T47D (cell line): Measurements from ENCODE around the gene CCDC28B.
A peak's percentile ranks its signal among the peaks of the same experiment; 100 is the strongest.

ENCODE experiments used
- DNase-seq, 2 experiments: peaks; one replicate each; pipeline versions ENCODE4 v3.0.0 to v3.0.0-alpha.2; 2011 to 2012; ENCODE audit warnings: low read depth in 1 of 2, low spot score in 1 of 2
- JUND ChIP-seq: IDR thresholded peaks from 2 replicates; pipeline ENCODE4 v1.6.1; 2012; ENCODE audit warnings: low read depth
- in situ Hi-C: cut with HindIII; loops from 2 replicates; pipeline ENCODE4 v1.10.0; 2016; ENCODE audit warnings: low sequenced_read_pairs, low pct_unique_long_range_greater_than_20kb

Gene CCDC28B

DNA sequence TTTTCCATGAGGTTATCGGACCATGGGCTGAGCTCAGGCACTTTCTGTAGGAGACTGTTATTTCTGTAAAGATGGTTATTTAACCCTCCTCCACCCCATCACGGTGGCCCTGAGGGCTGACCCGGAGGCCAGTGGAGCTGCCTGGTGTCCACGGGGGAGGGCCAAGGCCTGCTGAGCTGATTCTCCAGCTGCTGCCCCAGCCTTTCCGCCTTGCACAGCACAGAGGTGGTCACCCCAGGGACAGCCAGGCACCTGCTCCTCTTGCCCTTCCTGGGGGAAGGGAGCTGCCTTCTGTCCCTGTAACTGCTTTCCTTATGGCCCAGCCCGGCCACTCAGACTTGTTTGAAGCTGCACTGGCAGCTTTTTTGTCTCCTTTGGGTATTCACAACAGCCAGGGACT, 2.6 kb upstream of the CCDC28B start:
- no peak for DNase-seq

DNA sequence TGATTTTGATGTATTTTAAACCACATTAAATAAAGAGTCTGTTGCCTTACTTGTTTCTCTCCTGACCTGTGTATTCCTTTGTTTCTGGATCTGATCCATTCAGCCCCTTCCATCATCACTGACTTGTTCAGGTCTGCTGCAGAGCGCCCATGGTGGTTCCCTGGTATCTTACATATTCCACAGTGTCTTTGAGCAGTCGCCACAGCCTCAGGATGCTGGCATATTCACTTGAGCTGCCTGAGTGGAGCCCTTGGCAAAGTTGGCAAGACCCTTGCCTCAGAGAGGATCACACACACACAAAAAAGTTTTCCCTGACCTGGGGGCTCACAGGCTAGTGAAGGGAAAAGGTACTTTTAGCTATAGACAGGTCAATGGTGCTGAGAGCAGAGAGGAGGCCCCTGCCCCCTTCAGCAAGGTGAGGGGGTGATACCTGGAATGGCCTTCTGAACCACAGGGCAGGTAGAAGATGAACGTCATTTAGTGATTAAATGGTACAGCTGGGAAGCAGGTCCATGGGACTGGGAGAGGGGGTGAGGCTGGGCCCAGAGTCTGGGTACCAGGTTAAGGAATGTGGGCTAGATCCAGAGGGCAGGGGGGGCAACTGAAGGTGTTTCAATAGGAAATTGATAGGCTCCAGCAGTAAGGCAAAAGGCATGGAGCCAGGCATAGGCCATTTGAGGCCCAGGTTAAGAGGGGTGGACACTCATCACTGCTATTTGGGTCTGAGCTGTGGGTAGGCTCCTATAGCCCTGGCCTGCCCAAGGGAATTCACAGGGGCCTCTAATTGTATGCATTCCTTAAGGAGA, 2.0 kb upstream of the CCDC28B start:
- TF ChIP-seq JUND = no peak
- no peak for DNase-seq
- in situ Hi-C loops = no loop called here

More for the DNA sequence above, 2.6 kb upstream of the CCDC28B start:
- TF ChIP-seq JUND = no peak
- in situ Hi-C loops = no loop called here

DNA sequence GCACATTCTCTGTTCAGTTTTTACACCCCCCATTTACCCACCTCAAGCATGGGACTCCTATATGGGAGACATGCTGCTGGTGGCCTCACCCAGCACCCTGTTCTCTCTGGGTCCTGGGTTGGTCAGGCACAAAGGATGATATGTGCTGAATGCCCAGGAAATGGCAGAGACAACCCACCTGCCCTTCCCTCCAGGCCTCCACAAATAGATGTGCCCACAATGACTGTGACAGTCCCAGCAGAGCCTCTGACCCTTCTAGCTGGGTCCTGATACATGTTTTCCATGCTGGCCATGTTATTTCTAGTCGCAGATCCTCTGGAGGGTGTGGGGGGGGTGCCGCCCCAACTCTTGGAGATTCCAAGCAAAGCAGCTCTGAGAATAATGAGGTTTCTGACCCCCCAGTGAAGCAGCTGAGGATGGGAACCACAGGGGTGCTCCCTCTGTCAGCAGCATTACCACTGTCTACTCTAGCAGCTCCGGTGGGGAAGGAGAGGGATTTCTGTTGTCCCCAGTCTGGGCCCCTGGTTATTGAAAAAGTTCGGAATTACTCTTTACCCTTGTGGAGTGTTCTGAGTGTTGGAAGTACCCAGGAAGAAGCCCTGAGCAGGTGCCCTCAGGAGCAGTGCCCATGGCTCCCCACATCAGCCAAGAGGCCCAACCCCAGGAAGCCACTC, 1.2 kb upstream of the CCDC28B start:
- in situ Hi-C loops = no loop called here
- DNase-seq = no peak
- no peak for TF ChIP-seq JUND

DNA sequence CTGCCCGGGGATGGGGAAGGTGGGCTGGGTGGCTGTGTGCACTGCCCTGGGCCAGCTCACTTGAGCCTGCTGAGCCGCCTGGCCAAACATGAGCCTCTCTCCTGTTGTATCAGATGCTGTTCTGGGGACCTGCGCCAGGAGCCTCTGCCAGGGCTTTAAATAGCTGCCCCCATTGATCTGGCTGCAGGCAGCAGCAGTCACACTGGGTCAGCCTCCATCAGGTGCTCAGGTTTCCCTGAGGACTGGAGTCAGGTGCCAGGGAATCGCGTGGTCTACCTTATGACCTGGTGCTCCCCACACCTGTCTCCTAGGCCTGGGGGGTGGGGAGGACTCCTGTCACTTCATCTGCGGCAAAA, 700 bp upstream of the CCDC28B start:
- in situ Hi-C loops = no loop called here
- TF ChIP-seq JUND = no peak
- DNase-seq = no peak

DNA sequence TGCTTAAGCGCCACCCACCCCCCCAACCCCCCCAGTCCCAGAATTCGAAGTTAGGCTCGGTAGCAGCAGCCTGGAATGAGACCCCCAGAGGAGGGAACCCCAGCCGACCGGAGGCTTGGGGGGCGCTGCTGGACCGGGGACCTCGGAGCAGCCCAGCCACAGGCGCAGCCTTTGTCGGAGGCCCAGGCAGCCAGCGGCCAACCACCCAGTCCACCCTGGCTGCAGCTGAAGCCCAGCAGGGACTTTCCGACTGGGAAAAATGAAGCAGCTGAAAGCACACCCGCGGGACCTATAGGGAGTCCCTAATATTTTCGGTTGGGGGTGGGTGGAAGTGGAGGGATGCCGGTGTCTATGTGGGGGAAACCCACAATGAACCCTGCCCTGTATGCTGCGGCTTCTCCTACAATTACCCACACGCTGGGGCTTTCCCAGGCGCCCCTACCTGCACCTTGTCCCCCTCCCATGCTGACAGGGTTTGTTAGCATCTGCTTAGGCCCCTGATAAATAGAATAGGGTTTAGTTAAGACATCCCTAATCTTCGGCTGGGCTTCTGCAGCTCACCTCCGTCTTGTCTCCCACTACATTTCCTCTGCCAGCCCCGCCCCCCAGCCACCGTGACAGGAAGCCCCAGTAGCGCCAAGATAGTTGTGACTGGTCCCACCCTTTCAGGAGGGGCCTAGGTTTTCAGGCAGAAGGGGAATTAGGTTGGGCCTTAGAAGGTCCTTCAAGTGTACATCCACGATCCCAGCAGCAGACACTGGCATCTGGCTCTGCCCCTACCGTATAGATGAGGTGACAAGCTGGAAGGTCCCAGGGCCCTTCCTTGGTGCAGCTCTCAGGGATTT, 838 bp downstream of the CCDC28B start:
- TF ChIP-seq JUND = no peak
- in situ Hi-C loops = no loop called here
- DNase-seq = no peak

DNA sequence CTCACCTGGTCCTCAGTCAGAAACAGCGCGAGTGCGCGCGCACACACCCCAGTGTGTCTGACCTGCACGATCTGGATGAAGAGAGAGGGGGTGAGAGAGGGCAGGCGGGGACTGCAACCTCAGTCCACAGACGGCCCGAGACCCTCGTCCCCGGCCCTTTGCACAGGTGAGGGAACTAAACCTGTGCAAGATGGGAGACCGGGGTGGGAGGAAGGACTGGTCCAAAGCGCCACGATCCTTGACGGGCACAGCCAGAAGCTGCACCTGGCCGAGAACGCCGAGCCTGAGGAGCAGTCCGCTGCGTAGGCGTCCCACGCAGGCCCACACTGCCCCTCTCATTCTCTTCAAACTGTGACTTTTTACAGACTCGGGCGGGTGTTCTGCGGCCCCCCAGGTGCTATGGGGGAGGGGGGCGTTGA, 4.6 kb downstream of the CCDC28B start:
- in situ Hi-C loops = no loop called here
- no peak for DNase-seq

DNA sequence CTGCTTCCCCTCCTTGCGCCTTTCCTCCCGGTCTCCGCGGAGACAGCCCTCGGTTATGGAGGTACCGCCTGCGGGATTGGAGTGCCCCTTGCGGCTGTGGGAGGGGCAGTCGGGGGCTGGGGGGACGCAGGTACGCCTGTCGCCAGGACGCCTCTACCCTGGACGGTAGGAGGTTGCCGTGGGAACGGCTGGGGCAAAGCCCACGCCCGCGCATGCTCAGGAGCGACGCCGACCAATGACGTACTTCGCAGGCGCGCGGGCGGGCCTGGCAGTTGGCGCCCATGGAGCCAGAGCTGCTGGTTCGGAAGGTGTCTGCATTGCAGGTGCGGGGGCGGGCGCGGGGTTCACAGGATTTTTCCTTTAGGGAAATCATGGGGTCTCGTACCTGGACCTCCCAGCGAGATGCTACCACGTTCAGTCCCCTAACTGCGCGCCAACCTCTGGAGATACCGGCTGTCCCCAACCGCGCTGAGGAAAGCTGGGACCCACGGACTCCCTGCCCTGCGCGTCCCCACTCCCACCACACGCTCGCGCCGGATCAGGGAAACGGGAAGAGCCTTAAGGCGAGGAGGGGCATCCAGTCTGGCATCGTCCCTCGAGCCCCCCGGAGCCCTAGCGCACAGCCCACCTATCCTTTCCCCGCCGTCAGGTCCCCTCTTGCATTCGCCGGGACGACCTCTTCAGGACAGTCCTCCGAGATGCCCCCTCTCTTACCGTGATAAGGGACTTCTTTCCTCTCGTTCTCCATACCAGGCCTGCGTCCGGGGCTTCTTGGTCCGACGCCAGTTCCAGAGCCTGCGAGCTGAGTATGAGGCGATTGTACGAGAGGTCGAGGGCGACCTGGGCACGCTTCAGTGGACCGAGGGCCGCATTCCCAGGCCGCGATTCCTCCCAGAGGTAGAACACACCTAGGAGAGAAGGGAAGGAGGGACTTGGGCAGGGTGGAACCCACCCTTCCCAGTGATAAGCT, 5.3 kb downstream of the CCDC28B start, which contains the start of gene IQCC:
IQCC (plus strand) TSS at position 271 of the 970 bp plus-strand sequence; CDS start at position 282, 11 bp downstream.
- in situ Hi-C loops = no loop called here
- DNase-seq = peak; percentile 66 to 86
- TF ChIP-seq JUND = no peak

More for the DNA sequence above, 4.6 kb downstream of the CCDC28B start:
- TF ChIP-seq JUND = no peak

DNA sequence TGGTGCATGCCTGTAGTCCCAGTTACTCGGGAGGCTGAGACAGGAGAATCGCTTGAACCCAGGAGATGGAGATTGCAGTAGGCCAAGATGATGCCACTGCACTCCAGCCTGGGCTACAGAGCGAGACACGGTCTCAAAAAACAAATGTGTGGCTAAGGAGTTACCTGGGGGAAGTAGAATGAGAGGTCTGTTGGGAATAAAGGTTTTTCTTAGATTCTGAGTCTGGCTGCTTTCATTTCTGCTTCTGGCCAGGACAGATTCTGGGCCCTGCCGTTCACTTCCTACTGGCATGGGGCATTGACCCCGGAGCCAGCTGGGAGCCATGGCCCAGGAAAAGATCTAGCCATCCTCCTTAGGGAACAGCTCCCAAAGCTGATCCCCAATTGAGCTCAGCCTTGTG, 8.1 kb downstream of the CCDC28B start:
- DNase-seq = no peak
- no peak for TF ChIP-seq JUND
- in situ Hi-C loops = no loop called here

DNA sequence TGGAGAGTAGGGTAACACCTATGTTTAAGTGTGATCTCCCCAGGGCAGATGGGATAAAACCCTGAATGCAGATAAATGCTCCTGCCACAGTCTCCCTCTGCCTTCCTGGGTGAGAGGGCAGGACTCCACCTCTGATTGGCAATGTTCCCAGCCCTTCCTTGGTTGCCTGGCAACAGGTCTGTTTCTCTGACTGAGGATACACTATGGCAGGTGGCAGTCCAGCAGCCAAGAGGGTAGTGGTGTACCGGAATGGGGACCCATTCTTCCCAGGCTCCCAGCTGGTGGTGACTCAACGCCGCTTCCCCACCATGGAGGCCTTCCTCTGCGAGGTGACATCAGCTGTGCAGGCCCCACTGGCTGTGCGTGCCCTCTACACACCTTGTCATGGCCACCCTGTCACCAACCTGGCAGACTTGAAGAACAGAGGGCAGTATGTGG, 8.5 kb downstream of the CCDC28B start, which contains the start of gene DCDC2B:
DCDC2B (plus strand) TSS at position 199 of the 438 bp plus-strand sequence; CDS start at position 204, 5 bp downstream.
- peak in 1 of 2 experiments; percentile 51 for DNase-seq
- in situ Hi-C loops = no loop called here
- TF ChIP-seq JUND = no peak

DNA sequence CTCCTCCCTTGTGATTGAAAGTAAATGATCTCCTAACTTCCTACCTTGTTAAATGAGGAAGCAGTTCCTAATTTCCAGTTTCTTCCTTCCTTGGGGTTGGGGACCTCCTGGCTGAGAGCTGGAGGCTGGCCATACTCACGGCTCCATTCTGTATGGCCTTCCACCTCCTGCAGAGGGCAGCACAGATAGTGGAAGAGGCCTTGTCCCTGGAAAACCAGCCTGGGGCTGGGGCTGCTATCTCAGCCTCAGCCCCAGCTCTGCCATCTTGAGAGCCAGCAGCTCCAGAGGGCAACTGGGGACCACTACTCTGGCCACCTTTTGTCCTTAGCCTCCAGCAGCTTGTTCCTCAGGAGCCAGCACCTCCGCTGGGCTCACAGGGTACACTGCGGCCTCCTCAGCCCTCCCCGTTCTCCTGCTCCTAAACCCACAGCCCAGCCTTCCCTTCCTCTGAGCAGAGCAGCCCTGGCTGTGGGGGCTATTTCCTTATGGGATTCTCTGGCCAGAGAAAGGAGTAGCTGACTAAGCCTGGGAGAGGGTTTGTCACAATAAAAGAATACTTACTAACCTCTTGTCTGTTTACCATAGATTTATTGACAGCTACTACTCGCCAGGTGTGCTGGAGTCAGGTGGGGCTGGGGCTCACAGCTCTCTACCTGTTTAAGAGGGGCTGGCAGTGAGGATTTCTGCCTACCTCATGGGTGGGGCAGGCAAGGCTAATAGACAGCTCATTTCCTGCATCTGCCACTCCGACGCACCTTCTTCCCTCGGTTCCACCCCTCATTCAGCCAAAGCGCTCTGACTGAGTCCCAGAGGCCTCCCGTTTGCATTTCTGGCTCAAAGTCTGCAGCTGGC, 15.5 kb downstream of the CCDC28B start:
- DNase-seq = peak; percentile 30 to 64
- no peak for TF ChIP-seq JUND
- in situ Hi-C loops = no loop called here

DNA sequence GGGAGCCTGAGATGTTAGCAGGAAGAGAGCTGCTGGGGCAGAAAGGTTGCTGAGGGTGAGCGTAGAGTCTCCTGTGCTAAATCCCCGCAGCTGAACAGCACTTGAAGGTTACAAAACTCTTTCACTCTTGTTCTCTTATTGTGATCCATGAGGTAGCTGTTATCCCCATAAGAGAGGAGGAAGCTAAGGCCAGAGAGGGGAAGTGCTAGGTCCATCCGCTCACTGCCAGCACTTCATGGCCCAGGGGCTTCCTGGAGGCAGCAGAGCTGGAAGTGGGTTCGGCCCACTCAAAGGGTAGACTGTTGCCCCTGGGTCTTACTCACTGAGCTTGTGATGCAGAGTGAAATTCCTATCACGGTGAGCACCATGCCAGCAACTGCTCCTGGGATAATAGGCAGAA, 16.2 kb downstream of the CCDC28B start:
- no peak for TF ChIP-seq JUND
- DNase-seq = no peak
- in situ Hi-C loops = no loop called here
